HCT116 (cell line): ENCODE results near the gene BIRC6. TPM values are rescaled to one million over a fixed set of nuclear protein-coding genes. Genes with fewer than 3 reads are reported as not detected.

Source experiments
- ATAC-seq: fragments of 200-7000 bp; cut with Tn5 transposase; 2 replicates; pipeline ENCODE4 v1.9.1; 2020; ENCODE audit warnings: mild to moderate bottlenecking, moderate library complexity
- BruUV-seq: library from RNA; stranded (reverse); fragments of 400-500 nt; replicated peaks from 2 replicates; lab custom pipeline; 2021; lab: Mats Ljungman, UMichigan
- CTCF ChIA-PET: fragments of 300-600 bp; sonication (Branson Sonifier 250); formaldehyde crosslinking; loops from one replicate; lab custom pipeline; 2021; ENCODE audit warnings: antibody characterized with exemption; lab: Charles Lee
- POLR2A ChIA-PET: fragments of 300-600, 350-600 bp; sonication (Branson Sonifier 250); formaldehyde crosslinking; loops from one replicate; lab custom pipeline; 2021; ENCODE audit warnings: antibody characterized with exemption; lab: Charles Lee
- RAD21 ChIA-PET, 2 experiments: fragments of 300-600 bp; sonication (Branson Sonifier 250); formaldehyde crosslinking; loops; one replicate each; lab custom pipeline; 2023; ENCODE audit warnings: low total read pairs in 2 of 2; ENCODE audit not compliant: uncharacterized antibody in 2 of 2, unreplicated experiment in 2 of 2, low non-redundant PET in 1 of 2; lab: Charles Lee
- DNase-seq: peaks from one replicate; pipeline ENCODE4 v3.0.0-alpha.2; 2010; ENCODE audit warnings: low read depth, low spot score
- H2AFZ ChIP-seq: fragments of 200-600 bp; shearing (Covaris generic), sonication (generic); 2 replicates; pipeline ENCODE4 v1.6.1; 2017; ENCODE audit warnings: low read depth, mixed run types, mixed read lengths, antibody characterized with exemption, low read length; ENCODE audit not compliant: poor library complexity, severe bottlenecking
- H3K27ac ChIP-seq: 2 replicates; pipeline ENCODE4 v1.5.1; 2012; ENCODE audit warnings: low read depth, low read length
- H3K27me3 ChIP-seq: fragments of 200-600 bp; sonication (generic); 2 replicates; pipeline ENCODE4 v1.6.1; 2016; ENCODE audit warnings: mixed run types, low read length, mixed read lengths; ENCODE audit not compliant: insufficient read depth
- H3K36me3 ChIP-seq, 2 experiments: fragments of 200-500 bp in 1 of 2; fragments of 200-600 bp in 1 of 2; sonication (Bioruptor generic) in 1 of 2; sonication (generic) in 1 of 2; 2 replicates each; pipeline versions ENCODE4 v1.5.1 to v1.6.1; 2014 to 2016; ENCODE audit warnings: low read length in 2 of 2, inconsistent platforms in 1 of 2, mixed read lengths in 1 of 2, mixed run types in 1 of 2; ENCODE audit not compliant: insufficient read depth in 2 of 2, control insufficient read depth in 1 of 2
- H3K4me1 ChIP-seq, 2 experiments: fragments of 200-600 bp in 1 of 2; sonication (generic) in 1 of 2; 2 replicates each; pipeline versions ENCODE4 v1.5.1 to v1.6.1; 2012 to 2017; ENCODE audit warnings: low read length in 2 of 2, inconsistent platforms in 1 of 2, mild to moderate bottlenecking in 1 of 2, mixed read lengths in 1 of 2, mixed run types in 1 of 2, moderate library complexity in 1 of 2; ENCODE audit not compliant: insufficient read depth in 2 of 2, control insufficient read depth in 1 of 2
- H3K4me2 ChIP-seq: fragments of 200-600 bp; sonication (generic); 2 replicates; pipeline ENCODE4 v1.6.1; 2017; ENCODE audit warnings: mixed run types, low read length, mixed read lengths
- H3K4me3 ChIP-seq, 2 experiments: fragments of 200-600 bp in 1 of 2; sonication (generic) in 1 of 2; replicated peaks in 1 of 2; 2 replicates each; pipeline ENCODE4 v1.5.1; 2011 to 2016; ENCODE audit warnings: low read length in 2 of 2, control low read depth in 1 of 2, low read depth in 1 of 2, mild to moderate bottlenecking in 1 of 2, mixed read lengths in 1 of 2, mixed run types in 1 of 2
- H3K79me2 ChIP-seq: fragments of 200-600 bp; sonication (generic); 2 replicates; pipeline ENCODE4 v1.6.1; 2017; ENCODE audit warnings: mild to moderate bottlenecking, mixed run types, low read length, moderate library complexity, mixed read lengths; ENCODE audit not compliant: insufficient read depth
- H3K9ac ChIP-seq: fragments of 200-600 bp; sonication (generic); 2 replicates; pipeline ENCODE4 v1.6.1; 2016; ENCODE audit warnings: low read length, mixed read lengths
- H3K9me2 ChIP-seq: fragments of 200-600 bp; sonication (generic), shearing (Covaris generic); 2 replicates; pipeline ENCODE4 v1.6.1; 2017; ENCODE audit warnings: mixed run types, mild to moderate bottlenecking, moderate library complexity; ENCODE audit not compliant: insufficient read depth
- H3K9me3 ChIP-seq, 2 experiments: fragments of 200-500 bp in 1 of 2; fragments of 200-600 bp in 1 of 2; sonication (Bioruptor generic) in 1 of 2; sonication (generic) in 1 of 2; 2 replicates each; pipeline ENCODE4 v1.6.1; 2014 to 2017; ENCODE audit warnings: low read length in 2 of 2, mixed read lengths in 2 of 2, inconsistent platforms in 1 of 2, low read depth in 1 of 2, mild to moderate bottlenecking in 1 of 2, mixed run types in 1 of 2, moderate library complexity in 1 of 2; ENCODE audit not compliant: control insufficient read depth in 1 of 2, insufficient read depth in 1 of 2
- H4K20me1 ChIP-seq: fragments of 200-600 bp; sonication (generic), shearing (Covaris generic); 2 replicates; pipeline ENCODE4 v1.6.1; 2017; ENCODE audit warnings: mixed run types, mild to moderate bottlenecking, moderate library complexity; ENCODE audit not compliant: insufficient read depth
- ELF1 ChIP-seq: IDR thresholded peaks from 2 replicates; pipeline ENCODE4 v1.6.1; 2012; ENCODE audit warnings: low read depth, borderline replicate concordance
- EZH2 ChIP-seq: fragments of 200-600 bp; sonication (generic); IDR thresholded peaks from 2 replicates; pipeline ENCODE4 v1.6.1; 2017; ENCODE audit warnings: antibody characterized with exemption, mixed run types
- JUND ChIP-seq: IDR thresholded peaks from 2 replicates; pipeline ENCODE4 v1.6.1; 2012
- MAX ChIP-seq: IDR thresholded peaks from 2 replicates; pipeline ENCODE4 v1.6.1; 2012
- RAD21 ChIP-seq: IDR thresholded peaks from 2 replicates; pipeline ENCODE4 v1.6.1; 2012; ENCODE audit warnings: low read depth, mild to moderate bottlenecking
- REST ChIP-seq: IDR thresholded peaks from 2 replicates; pipeline ENCODE4 v1.6.1; 2012; ENCODE audit warnings: low read depth
- SIN3A ChIP-seq: IDR thresholded peaks from 2 replicates; pipeline ENCODE4 v1.6.1; 2012; ENCODE audit warnings: low read depth
- SP1 ChIP-seq: IDR thresholded peaks from 2 replicates; pipeline ENCODE4 v1.6.1; 2012; ENCODE audit warnings: low read depth
- TCF7L2 ChIP-seq: IDR thresholded peaks from 2 replicates; pipeline ENCODE4 v1.7.0; 2011; ENCODE audit warnings: borderline replicate concordance, inconsistent platforms; ENCODE audit not compliant: insufficient read depth, insufficient read length; ENCODE audit errors: extremely low read depth
- ZBTB33 ChIP-seq: IDR thresholded peaks from 2 replicates; pipeline ENCODE4 v1.6.1; 2011; ENCODE audit warnings: mild to moderate bottlenecking, low read length, moderate library complexity; ENCODE audit not compliant: insufficient replicate concordance; ENCODE audit errors: extremely low read depth
- ZFX ChIP-seq: fragments of 450-650 bp; IDR thresholded peaks from 2 replicates; pipeline ENCODE4 v1.6.1; 2017
- ZNF274 ChIP-seq: fragments of 200-500 bp; sonication (Bioruptor generic); IDR thresholded peaks from 2 replicates; pipeline ENCODE4 v1.6.1; 2014; ENCODE audit warnings: mild to moderate bottlenecking, low read depth, low read length, inconsistent platforms
- intact Hi-C: fragments of 100-400 bp; cut with micrococcal nuclease; formaldehyde crosslinking; loops from 2 replicates; pipeline ENCODE4 v1.10.0; 2022
- total RNA-seq: library from RNA; stranded (reverse); gene quantifications from one replicate; pipeline ENCODE4 v1.2.1, GENCODE V29; 2021; ENCODE audit not compliant: unreplicated experiment
- TF ChIP-seq, protein P1 (sequence below): IDR thresholded peaks from 2 replicates; pipeline ENCODE4 v1.6.1; 2012

The BIRC6 gene
- total RNA-seq, 1 experiment from 2014 or later = 60.7 TPM

DNA sequence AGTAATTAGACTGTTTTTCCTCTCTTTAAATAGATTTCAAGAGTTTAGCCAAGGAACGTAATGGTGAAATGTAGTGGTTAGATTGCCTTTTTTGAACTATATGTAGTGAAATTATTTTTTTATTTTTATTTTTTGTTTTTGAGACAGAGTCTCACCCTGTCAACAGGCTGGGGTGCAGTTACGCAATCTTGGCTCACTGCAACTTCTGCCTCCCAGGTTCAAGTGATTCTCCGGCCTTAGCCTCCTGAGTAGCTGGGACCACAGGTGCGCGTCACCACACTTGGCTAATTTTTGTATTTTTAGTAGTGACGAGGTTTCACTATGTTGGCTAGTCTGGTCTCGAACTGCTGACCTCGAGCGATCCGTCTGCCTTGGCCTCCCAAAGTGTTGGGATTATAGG, 60.8 kb downstream of the BIRC6 start:
- peaks cover 0 to 10% of the 10 kb centered on the region in 2 experiments; a peak in 2 of 4 replicates for H3K4me1 ChIP-seq
- H3K27ac ChIP-seq = no peak overlapping the region
- CTCF ChIA-PET = no interaction called here
- RAD21 ChIA-PET = no interaction called here
- intact Hi-C loops = no loop called here
- no peaks in the 10 kb centered on the region for H3K27me3 ChIP-seq
- no peak overlapping the region for H3K4me3 ChIP-seq
- no peak overlapping the region for H3K4me2 ChIP-seq
- no peak for ATAC-seq
- H3K79me2 ChIP-seq = peaks cover 67% of the 10 kb centered on the region
- no peaks in the 10 kb centered on the region for H3K9me3 ChIP-seq
- TF ChIP-seq RAD21 (no peak), ZBTB33 (no peak), REST (no peak), ZNF274 (no peak), EZH2 (no peak), TCF7L2 (no peak), SP1 (no peak), MAX (no peak), ELF1 (no peak), JUND (no peak), SIN3A (no peak), ZFX (no peak)
- TF ChIP-seq, protein P1, sequence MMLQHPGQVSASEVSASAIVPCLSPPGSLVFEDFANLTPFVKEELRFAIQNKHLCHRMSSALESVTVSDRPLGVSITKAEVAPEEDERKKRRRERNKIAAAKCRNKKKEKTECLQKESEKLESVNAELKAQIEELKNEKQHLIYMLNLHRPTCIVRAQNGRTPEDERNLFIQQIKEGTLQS = no peak
- no TSS peak for BruUV-seq
- no peak for DNase-seq
- no peak overlapping the region for H2AFZ ChIP-seq
- POLR2A ChIA-PET = no interaction called here
- H4K20me1 ChIP-seq = peaks cover 13% of the 10 kb centered on the region; the same call in 1 of the 2 replicates
- H3K9me2 ChIP-seq = no peaks in the 10 kb centered on the region
- no peak overlapping the region for H3K9ac ChIP-seq
- peaks cover 2 to 20% of the 10 kb centered on the region in 2 experiments; a peak in 3 of 4 replicates for H3K36me3 ChIP-seq
